Measurements from ENCODE around the gene WNK2.
A peak's percentile ranks its signal among the peaks of the same experiment; 100 is the strongest.

WNK2 gene

DNA sequence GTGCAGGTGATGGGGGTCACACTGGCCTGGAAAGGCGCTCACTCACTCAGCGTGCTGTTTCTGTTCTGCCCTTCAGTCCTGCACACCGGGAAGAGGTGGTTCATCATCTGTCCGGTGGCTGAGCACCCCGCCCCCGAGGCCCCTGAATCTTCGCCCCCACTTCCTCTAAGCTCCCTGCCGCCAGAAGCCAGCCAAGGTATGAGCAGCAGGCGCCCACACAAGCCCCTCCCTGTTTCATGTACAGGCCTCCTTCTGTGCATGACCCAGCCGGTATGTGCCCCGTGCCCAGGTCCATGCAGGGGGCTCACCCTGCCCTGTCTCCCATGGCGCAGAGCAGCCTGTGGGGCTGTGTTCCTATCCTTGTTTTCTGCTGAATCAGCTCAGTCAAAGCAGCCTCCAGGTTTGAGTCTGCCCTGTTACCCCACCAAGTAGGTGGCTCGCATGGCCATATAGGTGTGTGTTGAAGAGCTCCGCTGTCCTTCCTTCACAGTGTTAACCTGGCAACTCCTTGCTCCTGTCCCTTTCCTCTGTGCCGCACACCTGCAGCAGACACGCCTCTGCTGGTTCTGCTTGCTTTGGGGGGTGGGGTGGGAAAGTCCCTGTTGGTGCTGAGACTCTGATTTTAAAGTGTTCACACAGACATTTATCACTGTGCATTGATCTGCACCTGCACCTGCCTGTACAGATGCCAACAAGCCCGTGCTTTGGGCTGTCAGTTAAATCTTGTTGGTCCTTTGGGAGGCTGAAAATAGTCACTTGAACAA is 84.8 kb downstream of the WNK2 start:
- in situ Hi-C loops (cut with MboI; ENCODE audit: low pct_unique_long_range_greater_than_20kb, low sequenced_read_pairs) = no loop called here
- no peak for DNase-seq

DNA sequence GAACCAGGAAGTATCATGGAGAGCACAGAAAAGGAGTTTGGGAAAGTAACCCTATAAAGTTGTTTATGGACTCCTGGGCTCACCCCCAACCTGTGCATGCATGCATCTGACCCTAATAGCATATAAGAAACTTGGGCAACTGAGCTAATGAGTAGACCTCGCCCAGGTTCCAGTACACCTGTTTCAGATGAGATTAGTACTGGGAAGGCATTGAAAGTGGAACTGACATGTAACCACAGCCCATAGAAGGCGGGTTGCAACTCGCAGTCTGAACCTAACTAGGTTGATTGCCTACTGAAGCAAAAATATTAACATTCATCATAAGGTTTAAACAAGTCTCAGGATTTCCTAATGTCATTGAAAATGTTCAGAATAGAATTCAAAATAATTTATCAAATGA is 87.0 kb downstream of the WNK2 start:
- DNase-seq = no peak
- in situ Hi-C loops (cut with MboI; ENCODE audit: low pct_unique_long_range_greater_than_20kb, low sequenced_read_pairs) = no loop called here

DNA sequence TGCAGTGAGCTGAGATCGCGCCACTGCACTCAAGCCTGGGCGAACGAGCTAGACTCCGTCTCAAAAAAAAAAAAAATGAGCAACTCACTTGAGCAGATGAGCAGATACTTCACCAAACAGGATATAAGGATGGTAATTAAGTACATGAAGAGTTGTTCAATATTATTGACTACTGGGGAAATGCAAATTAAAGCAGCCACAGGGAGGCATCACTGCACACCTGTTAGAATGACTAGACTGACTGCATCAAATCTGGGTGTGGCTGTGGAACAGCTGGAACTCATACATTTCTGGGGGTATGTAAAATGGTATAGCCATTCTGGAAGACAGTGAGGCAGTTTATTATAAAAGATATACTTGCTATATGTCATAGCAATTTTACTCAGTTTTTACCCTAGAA is 93.0 kb downstream of the WNK2 start:
- in situ Hi-C loops (cut with MboI; ENCODE audit: low pct_unique_long_range_greater_than_20kb, low sequenced_read_pairs) = no loop called here
- DNase-seq = no peak

DNA sequence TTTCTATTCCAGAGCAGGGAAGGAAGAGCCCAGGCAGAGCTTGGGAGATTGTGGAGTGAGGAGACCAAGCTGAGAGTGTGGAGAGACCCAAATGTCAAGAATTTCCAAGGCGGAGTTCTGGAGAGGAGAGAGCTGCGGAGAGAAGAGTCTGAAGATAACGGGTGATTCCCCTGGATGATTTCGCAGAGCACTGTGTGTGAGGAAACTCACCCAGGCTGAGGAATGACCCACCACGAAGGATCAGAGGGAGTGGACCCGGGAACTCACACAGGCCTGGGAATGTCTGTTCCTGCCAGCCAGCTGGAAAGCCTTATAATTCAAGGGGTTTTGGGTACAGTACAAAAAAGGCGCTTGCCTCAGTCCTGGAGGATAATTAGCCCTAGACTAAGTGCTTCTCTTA is 94.2 kb downstream of the WNK2 start:
- DNase-seq = no peak
- in situ Hi-C loops (cut with MboI; ENCODE audit: low pct_unique_long_range_greater_than_20kb, low sequenced_read_pairs) = no loop called here

DNA sequence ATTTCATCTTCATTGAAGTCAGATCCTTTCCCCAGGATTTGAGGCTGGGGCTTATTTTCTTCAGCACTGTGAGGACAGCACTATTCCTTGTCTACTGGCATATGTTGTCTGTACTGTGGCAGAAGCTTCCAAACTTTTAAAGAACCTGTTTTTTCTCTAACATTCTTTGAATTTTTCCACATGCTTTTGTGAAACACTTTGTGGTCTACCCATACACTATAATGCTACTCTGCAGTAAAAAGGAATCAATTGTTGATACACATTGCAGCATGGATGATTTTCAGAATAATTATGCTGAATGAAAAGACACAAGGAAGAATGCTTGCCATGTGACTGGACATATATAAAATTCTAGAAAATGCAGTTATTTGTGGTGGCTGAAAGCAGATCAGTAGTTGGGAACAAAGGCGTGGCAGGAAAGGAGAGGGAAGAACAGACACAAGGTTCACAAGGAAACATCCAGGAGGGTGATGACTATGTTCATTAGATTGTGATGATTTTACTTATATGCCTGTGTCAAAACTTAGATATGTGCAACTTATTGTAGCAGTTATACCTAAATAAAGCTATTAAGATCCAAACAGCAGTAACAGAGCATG is 96.8 kb downstream of the WNK2 start:
- no peak for DNase-seq
- in situ Hi-C loops (cut with MboI; ENCODE audit: low pct_unique_long_range_greater_than_20kb, low sequenced_read_pairs) = no loop called here

DNA sequence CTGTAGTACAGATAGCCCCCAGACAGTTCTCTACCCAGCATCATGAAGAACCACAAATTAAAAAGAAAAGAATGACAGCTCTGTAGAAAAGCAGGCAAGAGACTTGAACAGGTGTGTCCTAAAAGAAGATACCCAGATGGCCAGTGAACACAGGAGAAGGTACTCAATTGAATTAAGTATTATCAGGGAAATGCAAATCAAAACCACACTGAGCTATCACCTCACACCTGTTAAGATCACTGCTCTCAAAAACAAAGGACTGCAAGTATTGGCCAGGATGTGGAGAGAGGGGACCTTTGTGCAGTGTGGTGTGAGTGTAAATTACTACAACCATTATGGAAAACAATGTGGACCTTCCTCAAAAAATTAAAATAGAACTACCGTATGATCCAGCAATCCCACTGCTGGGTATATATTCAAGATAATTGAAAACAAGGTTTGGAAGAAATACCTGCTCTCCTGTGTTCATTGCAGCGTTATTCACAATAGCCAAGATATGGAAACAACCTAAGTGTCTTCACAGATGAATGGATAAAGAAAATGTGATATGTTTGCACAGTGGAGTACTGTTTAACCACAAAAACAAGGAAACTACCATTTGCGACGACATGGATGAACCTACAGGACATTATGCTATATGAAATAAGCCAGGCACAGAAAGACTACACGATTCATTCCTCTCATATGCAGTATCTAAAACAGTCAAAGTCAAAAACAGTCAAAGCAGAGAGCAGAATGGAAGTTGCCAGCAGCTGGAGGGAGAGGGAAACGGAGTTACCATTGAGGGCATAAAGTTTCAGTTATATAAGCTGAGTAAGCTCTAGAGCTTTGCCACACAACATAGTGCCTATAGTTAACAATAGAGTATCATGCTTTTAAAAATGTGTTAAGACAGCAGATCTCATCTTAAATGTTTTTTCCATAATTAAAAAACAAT is 102.6 kb downstream of the WNK2 start:
- in situ Hi-C loops (cut with MboI; ENCODE audit: low pct_unique_long_range_greater_than_20kb, low sequenced_read_pairs) = no loop called here
- DNase-seq = no peak

DNA sequence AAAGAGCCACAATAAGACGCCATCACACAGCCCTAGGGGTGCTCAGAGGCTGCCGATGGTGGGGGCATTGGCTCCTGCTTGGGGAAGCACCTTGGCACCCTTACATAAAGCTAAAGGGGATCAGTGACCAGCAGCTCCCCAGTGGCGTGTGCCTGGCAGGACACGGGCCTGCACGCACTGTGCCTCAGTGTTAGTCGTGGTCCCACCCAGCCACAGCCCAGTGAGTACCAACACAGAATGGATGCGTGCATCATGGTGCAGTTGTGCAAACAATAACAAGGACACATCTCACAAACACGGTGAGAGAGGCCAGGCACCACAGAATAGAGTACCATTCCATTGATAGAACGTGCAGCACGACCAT is 103.2 kb downstream of the WNK2 start:
- no peak for DNase-seq
- in situ Hi-C loops (cut with MboI; ENCODE audit: low pct_unique_long_range_greater_than_20kb, low sequenced_read_pairs) = no loop called here

DNA sequence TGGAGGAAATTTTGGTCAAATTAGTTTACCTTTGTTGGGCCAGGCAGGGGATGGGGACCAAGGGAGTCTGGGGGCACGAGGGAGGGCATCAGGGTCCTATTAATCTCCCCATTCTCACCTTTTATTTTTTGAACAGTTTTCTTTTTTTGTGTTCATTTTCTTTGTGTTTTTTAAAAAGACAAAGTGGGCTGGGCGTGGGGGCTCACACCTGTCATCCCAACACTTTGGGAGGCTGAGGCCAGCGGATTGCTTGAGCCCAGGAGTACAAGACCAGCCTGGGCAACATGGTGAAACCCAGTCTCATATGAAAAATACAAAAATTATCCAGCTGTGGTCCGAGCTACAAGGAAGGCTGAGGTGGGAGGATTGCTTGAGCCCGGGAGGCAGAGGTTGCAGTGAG is 103.7 kb downstream of the WNK2 start:
- no peak for DNase-seq

DNA sequence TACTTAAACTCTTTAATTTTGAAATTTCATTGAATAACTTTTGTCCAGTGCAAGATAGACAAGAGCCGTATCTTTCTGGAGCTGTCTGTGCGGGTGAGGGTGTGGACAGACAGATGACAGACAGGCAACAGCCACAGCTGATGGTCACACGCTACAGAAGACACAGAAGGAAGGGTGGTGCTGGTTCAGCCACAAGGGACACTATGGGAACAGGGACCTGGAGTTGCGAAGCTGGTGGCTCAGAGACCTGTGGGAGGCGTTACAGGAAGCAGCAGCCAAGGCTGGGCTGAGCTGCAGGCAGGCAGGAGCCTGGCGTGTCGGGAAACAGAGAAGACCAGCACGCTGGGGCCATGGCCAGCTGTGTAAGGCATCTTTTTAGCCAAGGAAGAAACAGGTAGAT is 104.4 kb downstream of the WNK2 start:
- in situ Hi-C loops (cut with MboI; ENCODE audit: low pct_unique_long_range_greater_than_20kb, low sequenced_read_pairs) = no loop called here
- DNase-seq = peak; percentile 39

More for the DNA sequence above, 103.7 kb downstream of the WNK2 start:
- in situ Hi-C loops (cut with MboI; ENCODE audit: low pct_unique_long_range_greater_than_20kb, low sequenced_read_pairs) = no loop called here

DNA sequence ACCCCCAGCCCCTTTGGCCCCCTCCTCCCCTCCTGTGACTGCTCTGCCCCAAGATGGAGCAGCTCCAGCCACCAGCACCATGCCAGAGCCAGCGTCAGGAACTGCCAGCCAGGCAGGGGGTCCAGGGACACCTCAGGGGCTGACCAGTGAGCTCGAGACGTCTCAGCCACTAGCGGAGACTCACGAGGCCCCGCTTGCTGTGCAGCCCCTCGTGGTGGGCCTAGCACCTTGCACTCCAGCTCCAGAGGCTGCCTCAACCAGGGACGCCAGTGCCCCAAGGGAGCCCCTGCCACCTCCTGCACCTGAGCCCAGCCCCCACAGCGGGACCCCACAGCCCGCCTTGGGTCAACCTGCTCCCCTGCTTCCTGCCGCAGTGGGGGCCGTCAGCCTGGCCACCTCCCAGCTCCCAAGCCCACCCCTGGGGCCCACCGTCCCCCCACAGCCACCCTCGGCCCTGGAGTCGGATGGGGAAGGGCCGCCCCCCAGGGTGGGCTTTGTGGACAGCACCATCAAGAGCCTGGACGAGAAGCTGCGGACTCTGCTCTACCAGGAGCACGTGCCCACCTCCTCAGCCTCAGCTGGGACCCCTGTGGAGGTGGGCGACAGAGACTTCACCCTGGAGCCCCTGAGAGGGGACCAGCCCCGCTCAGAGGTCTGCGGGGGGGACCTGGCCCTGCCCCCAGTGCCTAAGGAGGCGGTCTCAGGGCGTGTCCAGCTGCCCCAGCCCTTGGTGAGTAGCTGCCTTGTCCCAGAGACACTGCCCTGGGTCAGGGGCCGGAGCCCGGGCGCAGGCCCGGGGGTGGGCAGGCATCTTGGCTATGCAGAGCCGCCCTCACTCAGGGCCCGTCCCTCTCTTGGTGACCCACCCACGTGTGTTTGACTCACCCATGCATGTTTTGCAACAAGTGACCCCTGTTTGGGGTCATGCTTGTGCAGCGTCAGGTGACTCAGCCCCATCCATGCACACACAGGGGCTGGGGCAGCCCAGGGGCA is 105.2 kb downstream of the WNK2 start:
- no peak for DNase-seq
- in situ Hi-C loops (cut with MboI; ENCODE audit: low pct_unique_long_range_greater_than_20kb, low sequenced_read_pairs) = no loop called here

DNA sequence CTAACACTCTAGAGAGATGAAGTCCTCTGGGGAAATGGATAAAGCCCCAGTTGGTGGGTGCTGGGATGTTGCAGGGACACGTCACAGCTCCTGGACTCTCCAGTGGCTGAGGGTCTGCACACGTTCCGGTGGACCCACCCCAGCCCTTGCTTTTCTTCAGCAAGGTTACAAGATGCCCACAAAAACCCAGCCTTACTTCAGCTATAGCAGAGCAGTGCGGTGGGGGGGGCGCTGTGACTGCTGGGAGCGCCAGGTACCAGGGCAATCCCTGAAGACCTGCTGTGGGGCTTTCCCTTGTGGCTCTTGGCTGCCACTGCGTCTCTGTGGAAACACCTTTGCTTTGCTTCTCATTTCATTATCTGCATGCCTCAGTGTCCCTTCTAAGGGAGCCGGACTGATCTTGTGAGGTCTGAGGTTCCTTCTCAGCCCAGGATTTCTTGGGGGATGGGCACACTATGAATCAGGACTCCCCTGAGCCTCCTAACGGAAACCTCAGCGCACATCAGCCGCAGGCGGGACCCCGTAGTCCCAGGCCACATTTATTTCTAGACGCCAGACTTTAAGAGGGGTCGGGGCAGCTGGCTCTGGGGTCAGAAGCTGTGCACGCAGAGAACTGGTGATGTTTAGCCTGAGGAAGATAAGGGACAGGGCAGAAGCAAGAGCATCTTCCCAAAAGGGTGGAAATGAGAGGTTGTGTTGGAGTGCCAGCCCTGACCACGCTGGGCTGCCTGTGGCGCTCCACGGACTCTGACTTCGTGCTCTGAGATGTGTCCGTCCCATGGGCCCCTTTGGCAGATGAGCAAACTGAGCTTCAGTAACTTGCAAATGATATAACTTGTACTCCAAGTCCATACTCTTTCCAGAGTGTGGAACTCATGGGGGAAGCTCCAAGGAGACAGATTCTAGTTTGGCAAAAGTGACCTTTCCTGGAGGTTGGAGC is 106.8 kb downstream of the WNK2 start:
- DNase-seq = no peak
- in situ Hi-C loops (cut with MboI; ENCODE audit: low pct_unique_long_range_greater_than_20kb, low sequenced_read_pairs) = no loop called here

DNA sequence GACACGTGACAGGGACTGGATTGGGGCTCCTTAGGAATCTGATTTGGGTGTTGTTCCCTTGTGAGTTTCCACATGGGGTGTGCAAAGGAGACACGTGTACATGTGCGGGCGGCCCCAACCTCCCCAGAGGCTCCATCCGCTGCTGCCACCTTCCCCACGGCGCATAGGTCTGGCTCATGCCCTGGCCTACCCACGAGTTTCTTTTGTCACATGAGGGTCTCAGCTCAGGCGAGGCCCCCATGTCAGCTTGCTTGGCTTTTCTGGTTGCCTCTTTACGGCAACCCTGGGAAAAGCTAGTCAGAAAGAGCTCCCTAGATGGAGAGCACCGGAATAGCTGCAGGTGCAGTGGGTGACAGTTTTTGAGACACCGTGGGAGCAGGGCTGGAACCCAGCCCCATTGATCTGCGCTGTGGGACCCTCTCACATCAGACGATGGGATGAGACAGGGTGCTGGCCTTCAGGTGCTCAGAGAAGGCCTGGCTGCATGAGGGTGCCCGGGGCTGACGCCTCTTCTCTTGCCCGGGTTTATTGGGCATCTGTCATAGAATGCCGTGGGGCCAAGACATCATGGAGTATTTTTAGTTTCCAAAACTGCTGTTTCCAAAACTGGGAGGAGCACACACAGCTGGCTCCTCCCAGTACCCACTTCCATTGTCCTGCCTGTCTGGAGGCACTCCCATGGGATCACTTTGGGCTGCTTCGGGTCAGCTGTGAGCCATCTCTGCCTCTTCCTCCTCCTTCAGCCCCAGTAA is 107.8 kb downstream of the WNK2 start:
- in situ Hi-C loops (cut with MboI; ENCODE audit: low pct_unique_long_range_greater_than_20kb, low sequenced_read_pairs) = no loop called here

DNA sequence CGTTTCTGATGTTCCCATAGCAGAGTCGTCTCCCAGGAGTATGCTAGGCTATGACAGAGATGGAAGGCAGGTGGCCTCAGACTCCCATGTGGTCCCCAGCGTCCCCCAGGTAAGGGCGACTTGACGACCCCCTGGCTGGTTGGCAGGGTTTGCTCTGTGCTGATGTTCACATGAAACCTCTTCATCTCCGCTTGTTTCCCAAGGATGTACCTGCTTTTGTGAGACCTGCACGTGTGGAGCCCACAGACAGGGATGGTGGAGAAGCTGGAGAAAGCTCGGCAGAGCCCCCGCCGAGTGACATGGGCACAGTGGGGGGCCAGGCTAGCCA is 108.3 kb downstream of the WNK2 start:
- no peak for DNase-seq
- in situ Hi-C loops (cut with MboI; ENCODE audit: low pct_unique_long_range_greater_than_20kb, low sequenced_read_pairs) = no loop called here

More for the DNA sequence above, 107.8 kb downstream of the WNK2 start:
- no peak for DNase-seq

DNA sequence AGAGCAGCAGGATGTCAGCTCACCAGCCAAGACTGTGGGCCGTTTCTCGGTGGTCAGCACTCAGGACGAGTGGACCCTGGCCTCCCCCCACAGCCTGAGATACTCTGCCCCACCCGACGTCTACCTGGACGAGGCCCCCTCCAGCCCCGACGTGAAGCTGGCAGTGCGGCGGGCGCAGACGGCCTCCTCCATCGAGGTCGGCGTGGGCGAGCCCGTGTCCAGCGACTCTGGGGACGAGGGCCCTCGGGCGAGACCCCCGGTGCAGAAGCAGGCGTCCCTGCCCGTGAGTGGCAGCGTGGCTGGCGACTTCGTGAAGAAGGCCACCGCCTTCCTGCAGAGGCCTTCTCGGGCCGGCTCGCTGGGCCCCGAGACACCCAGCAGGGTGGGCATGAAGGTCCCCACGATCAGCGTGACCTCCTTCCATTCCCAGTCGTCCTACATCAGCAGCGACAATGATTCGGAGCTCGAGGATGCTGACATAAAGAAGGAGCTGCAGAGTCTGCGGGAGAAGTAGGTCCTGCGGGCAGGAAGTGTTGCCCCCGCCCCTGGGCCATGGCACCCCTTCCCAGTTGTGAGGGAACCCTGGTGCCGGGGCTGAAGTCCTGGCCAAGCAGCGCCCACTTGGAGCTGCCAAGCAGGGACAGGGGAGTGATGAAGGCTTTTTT is 108.9 kb downstream of the WNK2 start:
- in situ Hi-C loops (cut with MboI; ENCODE audit: low pct_unique_long_range_greater_than_20kb, low sequenced_read_pairs) = no loop called here
- no peak for DNase-seq

DNA sequence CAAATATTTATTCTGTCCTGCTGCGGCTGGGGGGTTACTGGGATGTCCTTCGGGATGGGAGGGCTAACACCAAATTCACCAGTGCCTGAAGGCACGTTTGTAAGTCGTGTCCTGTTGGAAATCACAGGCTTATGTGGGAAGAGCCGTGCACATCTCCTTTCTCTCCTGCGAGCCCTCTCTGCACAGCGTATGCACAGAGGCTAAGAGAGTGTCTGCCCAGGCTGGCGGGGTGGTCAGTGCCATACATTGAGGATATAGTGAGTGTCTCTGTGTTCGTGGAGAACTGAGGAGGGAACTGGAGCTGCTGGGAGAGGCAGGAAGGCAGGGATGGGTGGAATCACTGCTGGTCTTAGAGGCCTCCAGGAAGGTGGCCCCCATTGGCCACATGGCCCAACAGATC is 110.1 kb downstream of the WNK2 start:
- DNase-seq = no peak
- in situ Hi-C loops (cut with MboI; ENCODE audit: low pct_unique_long_range_greater_than_20kb, low sequenced_read_pairs) = no loop called here

DNA sequence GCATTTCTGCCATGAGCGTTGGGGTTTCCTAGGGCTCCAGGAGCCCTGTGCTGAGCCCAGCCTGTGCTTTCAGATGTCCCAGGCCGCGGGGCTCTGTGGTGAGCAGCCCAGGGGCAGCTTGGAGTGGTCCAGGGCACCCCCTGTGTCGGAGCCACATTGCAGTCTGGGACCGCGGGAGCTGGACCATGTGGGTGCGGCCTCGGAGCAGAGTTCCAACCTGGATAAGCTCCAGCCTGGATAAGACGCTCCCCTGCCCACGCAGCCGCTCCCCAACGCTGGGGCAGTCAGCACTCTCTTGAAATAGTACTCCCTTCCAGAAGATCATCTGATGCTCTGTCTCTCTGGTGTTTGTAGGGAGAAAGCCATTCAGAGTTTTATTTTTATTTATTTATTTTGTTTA is 111.1 kb downstream of the WNK2 start:
- no peak for DNase-seq
- in situ Hi-C loops (cut with MboI; ENCODE audit: low pct_unique_long_range_greater_than_20kb, low sequenced_read_pairs) = no loop called here

DNA sequence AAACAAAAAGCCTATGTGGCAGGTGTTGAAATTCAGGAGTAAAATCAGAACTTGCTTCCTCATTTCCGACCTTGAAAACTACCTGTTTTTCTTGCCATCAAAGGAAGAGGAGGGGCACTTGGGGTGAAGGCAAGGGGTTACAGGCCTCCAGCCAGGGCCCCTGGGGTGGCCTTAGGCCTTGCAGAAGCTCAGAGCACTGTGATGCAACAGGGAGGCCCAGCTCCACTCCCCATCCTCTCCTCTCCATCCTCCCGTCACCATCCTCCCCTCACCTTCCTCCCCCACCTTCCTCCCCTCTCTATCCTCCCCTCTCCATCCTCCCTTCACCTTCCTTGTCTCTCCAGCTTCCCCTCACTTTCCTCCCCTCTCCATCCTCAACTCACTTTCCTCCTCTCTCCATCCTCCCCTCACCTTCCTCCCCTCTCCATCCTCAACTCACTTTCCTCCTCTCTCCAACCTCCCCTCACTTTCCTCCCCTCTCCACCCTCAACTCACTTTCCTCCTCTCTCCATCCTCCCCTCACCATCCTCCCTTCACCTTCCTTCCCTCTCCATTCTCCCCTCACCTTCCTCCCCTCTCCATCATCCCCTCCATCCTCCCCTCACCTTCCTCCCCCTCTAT is 111.6 kb downstream of the WNK2 start:
- in situ Hi-C loops (cut with MboI; ENCODE audit: low pct_unique_long_range_greater_than_20kb, low sequenced_read_pairs) = no loop called here
- DNase-seq = no peak
